VCaP (cell line): ENCODE data around the gene TEKT3.

ENCODE experiments used
- H3K27ac ChIP-seq: fragments of 450-650 bp; 2 replicates; pipeline ENCODE4 v1.5.1; 2017
- CTCF ChIP-seq: fragments of 450-650 bp; conservative IDR thresholded peaks from 2 replicates; pipeline ENCODE4 v1.5.1; 2017; ENCODE audit warnings: mild to moderate bottlenecking, moderate library complexity

Gene TEKT3

DNA sequence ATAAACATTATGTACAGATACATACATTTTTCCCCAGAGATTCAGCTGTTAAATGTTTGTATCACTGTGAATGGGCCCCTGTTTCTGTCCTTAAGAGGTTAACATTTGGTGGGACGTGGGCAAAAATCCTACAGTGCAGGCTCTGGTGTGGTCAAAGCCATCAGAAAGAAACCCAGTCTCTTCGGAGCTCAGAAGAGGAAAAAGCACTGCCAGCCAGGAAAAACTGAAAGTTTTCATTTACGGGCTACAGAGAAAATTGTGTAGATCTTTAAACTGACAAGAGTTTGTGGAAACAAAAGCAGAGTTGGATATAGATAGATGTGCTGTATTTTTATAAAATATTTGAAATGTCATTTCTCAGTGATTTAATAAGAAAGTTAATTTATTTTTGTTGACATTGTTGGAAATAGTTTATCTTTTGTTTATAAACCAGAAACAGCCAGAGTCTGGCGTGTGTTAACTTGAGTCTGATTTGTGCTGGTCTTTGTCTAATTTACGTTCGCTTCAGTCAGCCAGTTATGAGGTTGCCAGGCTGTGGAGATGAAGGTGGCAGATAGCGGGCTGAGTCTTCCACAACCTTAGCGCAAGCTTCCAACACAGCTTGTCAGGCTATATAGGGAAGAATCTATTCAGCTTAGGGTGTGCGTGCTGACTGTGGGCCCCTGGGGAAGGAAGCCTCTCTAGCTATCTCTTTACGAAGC is 9.5 kb upstream of the TEKT3 start:
- H3K27ac ChIP-seq, result no peak overlapping the region
- TF ChIP-seq CTCF, result no peak

DNA sequence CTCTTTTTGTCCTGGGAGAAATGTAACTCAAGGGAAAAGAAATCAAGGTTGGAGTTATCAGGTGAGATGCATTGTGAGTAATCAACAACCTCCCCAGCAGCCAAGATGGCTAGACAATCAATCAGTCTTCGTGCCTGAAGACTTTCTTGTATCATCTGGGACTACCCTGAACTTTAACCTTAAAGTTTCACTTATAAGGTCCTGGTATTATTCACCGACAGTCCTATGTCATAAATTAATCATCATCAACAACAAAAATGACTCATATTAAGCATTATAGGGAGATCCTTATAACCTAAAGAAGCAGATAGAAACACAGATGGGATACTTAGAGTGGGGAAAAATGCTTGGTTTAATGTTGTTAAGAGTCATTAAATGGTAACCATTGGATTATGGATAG is 7.7 kb upstream of the TEKT3 start:
- no peak for TF ChIP-seq CTCF

GRCh38 chr17:15348021-15348420 is 6.6 kb upstream of the TEKT3 start:
- no peak for TF ChIP-seq CTCF
- H3K27ac ChIP-seq, result no peak overlapping the region

More for the DNA sequence above, 7.7 kb upstream of the TEKT3 start:
- no peak overlapping the region for H3K27ac ChIP-seq

DNA sequence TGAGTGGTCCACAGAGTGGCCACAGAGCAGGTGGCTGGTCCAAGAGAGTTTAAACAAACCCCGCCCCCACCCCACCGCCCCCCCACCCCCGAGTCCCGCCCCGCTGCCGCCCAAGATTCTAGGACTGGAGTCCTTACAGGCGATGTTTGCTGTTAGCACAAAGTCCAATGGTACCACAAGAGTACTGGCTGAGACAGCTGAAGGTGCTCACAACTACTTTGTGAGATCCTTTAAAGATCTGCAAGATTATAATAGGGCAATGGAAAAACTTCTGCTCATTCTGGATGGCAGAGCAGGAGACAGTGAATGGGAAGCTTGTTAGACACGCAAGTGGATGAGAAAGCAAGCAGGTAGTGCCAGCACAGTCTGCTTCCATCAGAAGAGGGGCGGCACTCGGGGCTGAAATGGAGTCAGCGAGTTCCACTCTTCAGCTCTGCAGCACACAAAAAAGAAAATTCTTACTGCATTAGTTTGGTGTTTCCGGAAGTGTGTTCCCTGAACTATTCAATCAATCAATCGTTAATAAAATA is 4.7 kb upstream of the TEKT3 start:
- no peak overlapping the region for H3K27ac ChIP-seq
- no peak for TF ChIP-seq CTCF

GRCh38 chr17:15343749-15344148 is 2.4 kb upstream of the TEKT3 start:
- TF ChIP-seq CTCF, result no peak
- H3K27ac ChIP-seq, result no peak overlapping the region

GRCh38 chr17:15342460-15342859 is 1.1 kb upstream of the TEKT3 start:
- TF ChIP-seq CTCF, result no peak

DNA sequence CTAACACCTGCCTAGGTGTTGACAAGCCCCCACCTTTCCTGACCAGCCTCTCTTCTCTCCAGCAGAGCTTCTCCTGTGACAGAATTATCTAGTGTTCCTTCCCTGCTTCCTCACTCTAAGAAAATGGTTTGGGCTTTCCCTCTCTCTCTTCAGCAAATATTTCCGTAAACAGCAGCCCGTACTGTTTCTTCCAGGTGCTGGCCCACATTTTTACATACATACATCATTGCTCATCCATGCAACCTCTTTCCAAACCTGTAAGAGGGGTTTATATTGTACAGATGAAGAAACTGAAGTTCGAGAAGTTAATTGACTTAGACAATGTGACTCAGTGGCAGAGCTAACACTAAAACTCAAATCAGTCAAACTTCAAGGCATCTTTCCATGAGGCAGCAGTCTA is 569 bp upstream of the TEKT3 start:
- no peak overlapping the region for H3K27ac ChIP-seq
- no peak for TF ChIP-seq CTCF

More at GRCh38 chr17:15342460-15342859, 1.1 kb upstream of the TEKT3 start:
- H3K27ac ChIP-seq, result no peak overlapping the region
